ENCODE data around the gene SWAP70. TPM values are rescaled to one million over a fixed set of nuclear protein-coding genes. Genes with fewer than 3 reads are reported as not detected.

The SWAP70 gene
- total and polyA plus RNA-seq, 2 of the 13 experiments (the other 11 are each of a cell fraction or from before 2014, with no cell fraction given) = 4.6 to 8.7 TPM

- WGBS (ENCODE audit: low lambda C conversion rate) = 98% methylated on average over 4 of the region's 4 CpGs
- peak; percentile 57; the same call in 1 of the 2 replicates for TF ChIP-seq ZNF629 (CRISPR knock-in tag; conservative IDR thresholded peaks at IDR 0.05)
- no peak for TF ChIP-seq ZNF549 (CRISPR knock-in tag; IDR thresholded peaks at IDR 0.05)
- no peak for TF ChIP-seq SETDB1 (CRISPR knock-in tag; IDR thresholded peaks at IDR 0.05; ENCODE audit: borderline replicate concordance)
- TF ChIP-seq IRF1 (CRISPR knock-in tag; IDR thresholded peaks at IDR 0.05; ENCODE audit: low read depth) = no peak
- TF ChIP-seq ZNF782 (CRISPR knock-in tag; IDR thresholded peaks at IDR 0.05; ENCODE audit: borderline replicate concordance) = no peak
- no peak for TF ChIP-seq ZNF34 (CRISPR knock-in tag; IDR thresholded peaks at IDR 0.05; ENCODE audit: borderline replicate concordance)
- no peak for TF ChIP-seq MED8 (CRISPR knock-in tag; IDR thresholded peaks at IDR 0.05; ENCODE audit: insufficient replicate concordance)
- no peak for TF ChIP-seq RBM22 (optimal IDR thresholded peaks at IDR 0.05; ENCODE audit: low read length)
- intact Hi-C loops (cut with micrococcal nuclease; ENCODE audit: unreplicated experiment) (no loop called here), in situ Hi-C loops (cut with HindIII; ENCODE audit: extremely low pct_ligation_motif_present, low pct_unique_long_range_greater_than_20kb) (no loop called here)
- FAIRE-seq (no peak), DNase-seq (ENCODE audit: low spot score) (no peak), ATAC-seq (no peak)
- Histone ChIP-seq H2AFZ (ENCODE audit: low read length) (no peak overlapping the region), H3K9me3 (ENCODE audit: low read length) (no peaks in the 10 kb centered on the region), H4K20me1 (ENCODE audit: insufficient read depth, low read length) (no peaks in the 10 kb centered on the region), H3K4me3 (replicated peaks in 1 of 3; ENCODE audit: insufficient read depth in 1 of 3, low read depth in 2 of 3, low read length in 3 of 3) (no peak overlapping the region), H3K4me1 (ENCODE audit: insufficient read depth, low read length) (peaks cover 10% of the 10 kb centered on the region), H3K4me2 (ENCODE audit: low read depth, low read length) (no peak overlapping the region), H3K79me2 (ENCODE audit: insufficient read depth, low read length) (no peaks in the 10 kb centered on the region), H3K9ac (ENCODE audit: insufficient read depth, low read depth, low read length) (no peak overlapping the region), H3K27ac (ENCODE audit: extremely low read length, insufficient read depth, low read length) (no peak overlapping the region), H3K27me3 (ENCODE audit: control insufficient read depth in 1 of 2, insufficient read depth in 2 of 2, low read length in 2 of 2) (no peaks in the 10 kb centered on the region), H3K36me3 (replicated peaks in 1 of 2; ENCODE audit: control insufficient read depth in 1 of 2, insufficient read depth in 2 of 2, low read length in 2 of 2) (no peaks in the 10 kb centered on the region; a peak in 1 of 5 replicates)
- ChIA-PET CTCF (ENCODE audit: low intra/inter-chr PET ratio, low total read pairs) (no interaction called here), POLR2A (no interaction called here)
- BruUV-seq (replicated peaks) = no TSS peak
Observed at GRCh38 chr11:9722023-9722422, 58.1 kb downstream of the SWAP70 start.

- FAIRE-seq (no peak), ATAC-seq (no peak), DNase-seq (ENCODE audit: low spot score) (no peak)
- Histone ChIP-seq H3K4me2 (ENCODE audit: low read depth, low read length) (no peak overlapping the region), H3K79me2 (ENCODE audit: insufficient read depth, low read length) (no peaks in the 10 kb centered on the region), H3K9me3 (ENCODE audit: low read length) (no peaks in the 10 kb centered on the region), H3K27me3 (ENCODE audit: control insufficient read depth in 1 of 2, insufficient read depth in 2 of 2, low read length in 2 of 2) (no peaks in the 10 kb centered on the region), H3K4me1 (ENCODE audit: insufficient read depth, low read length) (peaks cover 5% of the 10 kb centered on the region), H3K9ac (ENCODE audit: insufficient read depth, low read depth, low read length) (no peak overlapping the region), H2AFZ (ENCODE audit: low read length) (no peak overlapping the region), H3K36me3 (replicated peaks in 1 of 2; ENCODE audit: control insufficient read depth in 1 of 2, insufficient read depth in 2 of 2, low read length in 2 of 2) (peaks cover 0 to 2% of the 10 kb centered on the region in 2 experiments; a peak in 1 of 5 replicates), H3K27ac (ENCODE audit: extremely low read length, insufficient read depth, low read length) (no peak overlapping the region), H4K20me1 (ENCODE audit: insufficient read depth, low read length) (no peaks in the 10 kb centered on the region), H3K4me3 (replicated peaks in 1 of 3; ENCODE audit: insufficient read depth in 1 of 3, low read depth in 2 of 3, low read length in 3 of 3) (no peak overlapping the region)
- in situ Hi-C loops (cut with HindIII; ENCODE audit: extremely low pct_ligation_motif_present, low pct_unique_long_range_greater_than_20kb) = no loop called here
- BruUV-seq (replicated peaks) = no TSS peak
- CTCF ChIA-PET (ENCODE audit: low intra/inter-chr PET ratio, low total read pairs) = no interaction called here
- POLR2A ChIA-PET = no interaction called here
- 95% methylated on average over 2 of the region's 2 CpGs for WGBS (ENCODE audit: low lambda C conversion rate)
- intact Hi-C loops (cut with micrococcal nuclease; ENCODE audit: unreplicated experiment) = no loop called here
- TF ChIP-seq POLR2AphosphoS5 (IDR thresholded peaks at IDR 0.05; ENCODE audit: low read depth, low read length) (no peak), ZSCAN22 (CRISPR knock-in tag; IDR thresholded peaks at IDR 0.05) (no peak), SALL1 (CRISPR knock-in tag; IDR thresholded peaks at IDR 0.05) (no peak), ZNF143 (CRISPR knock-in tag; IDR thresholded peaks at IDR 0.05) (no peak), THAP11 (CRISPR knock-in tag; IDR thresholded peaks at IDR 0.05) (no peak), ZNF580 (CRISPR knock-in tag; IDR thresholded peaks at IDR 0.05; ENCODE audit: borderline replicate concordance, low read depth) (no peak)
Observed at GRCh38 chr11:9722893-9723292, 59.0 kb downstream of the SWAP70 start.
